ENCODE results near the gene RASL10A. TPM values are rescaled to one million over a fixed set of nuclear protein-coding genes. Genes with fewer than 3 reads are reported as not detected.

Gene RASL10A
- total and polyA plus RNA-seq, 9 of the 15 experiments (the other 6 are each of a cell fraction or from before 2014, with no cell fraction given), result 0.17 to 1.2 (median 0.45) TPM; not detected in 3

DNA sequence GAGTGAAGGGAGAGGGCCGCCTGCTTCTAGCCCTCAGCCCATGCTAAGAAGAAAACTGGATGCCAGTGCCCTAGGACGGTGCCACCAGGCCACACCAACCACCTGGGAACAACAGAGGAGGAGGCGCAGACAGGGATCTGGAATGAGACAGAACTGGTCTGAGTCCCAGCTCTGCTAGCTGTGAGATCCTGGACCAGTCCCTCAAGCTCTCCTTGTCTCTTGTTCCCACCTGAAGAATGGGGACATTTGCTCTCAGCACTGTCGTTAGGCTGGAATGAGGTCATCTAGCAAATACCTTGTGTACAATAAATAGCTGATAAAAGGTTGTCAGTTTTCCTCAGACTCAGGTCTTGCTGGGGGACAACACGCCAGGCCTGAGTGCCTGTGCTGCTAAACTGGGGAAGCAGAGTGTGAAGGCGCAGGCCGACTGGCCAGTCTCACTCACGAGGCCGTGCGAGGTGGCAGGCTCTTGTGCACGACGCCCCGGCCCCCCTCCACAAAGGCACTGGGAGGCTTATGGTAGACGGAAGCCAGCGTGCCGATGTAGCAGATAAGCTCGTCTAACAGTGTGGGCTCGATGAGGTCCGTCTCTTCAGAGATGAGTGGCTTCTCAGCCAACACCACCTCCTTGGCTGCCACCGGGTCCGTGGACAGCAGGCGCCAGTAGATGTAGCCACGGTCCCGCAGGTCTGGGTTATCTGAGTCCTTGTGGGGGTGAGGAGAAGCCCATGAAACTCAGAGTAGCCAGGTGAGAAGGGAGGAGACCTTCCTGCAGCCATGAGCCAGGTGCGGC, 25.8 kb upstream of the RASL10A start (continued):
- TF ChIP-seq, protein P1, sequence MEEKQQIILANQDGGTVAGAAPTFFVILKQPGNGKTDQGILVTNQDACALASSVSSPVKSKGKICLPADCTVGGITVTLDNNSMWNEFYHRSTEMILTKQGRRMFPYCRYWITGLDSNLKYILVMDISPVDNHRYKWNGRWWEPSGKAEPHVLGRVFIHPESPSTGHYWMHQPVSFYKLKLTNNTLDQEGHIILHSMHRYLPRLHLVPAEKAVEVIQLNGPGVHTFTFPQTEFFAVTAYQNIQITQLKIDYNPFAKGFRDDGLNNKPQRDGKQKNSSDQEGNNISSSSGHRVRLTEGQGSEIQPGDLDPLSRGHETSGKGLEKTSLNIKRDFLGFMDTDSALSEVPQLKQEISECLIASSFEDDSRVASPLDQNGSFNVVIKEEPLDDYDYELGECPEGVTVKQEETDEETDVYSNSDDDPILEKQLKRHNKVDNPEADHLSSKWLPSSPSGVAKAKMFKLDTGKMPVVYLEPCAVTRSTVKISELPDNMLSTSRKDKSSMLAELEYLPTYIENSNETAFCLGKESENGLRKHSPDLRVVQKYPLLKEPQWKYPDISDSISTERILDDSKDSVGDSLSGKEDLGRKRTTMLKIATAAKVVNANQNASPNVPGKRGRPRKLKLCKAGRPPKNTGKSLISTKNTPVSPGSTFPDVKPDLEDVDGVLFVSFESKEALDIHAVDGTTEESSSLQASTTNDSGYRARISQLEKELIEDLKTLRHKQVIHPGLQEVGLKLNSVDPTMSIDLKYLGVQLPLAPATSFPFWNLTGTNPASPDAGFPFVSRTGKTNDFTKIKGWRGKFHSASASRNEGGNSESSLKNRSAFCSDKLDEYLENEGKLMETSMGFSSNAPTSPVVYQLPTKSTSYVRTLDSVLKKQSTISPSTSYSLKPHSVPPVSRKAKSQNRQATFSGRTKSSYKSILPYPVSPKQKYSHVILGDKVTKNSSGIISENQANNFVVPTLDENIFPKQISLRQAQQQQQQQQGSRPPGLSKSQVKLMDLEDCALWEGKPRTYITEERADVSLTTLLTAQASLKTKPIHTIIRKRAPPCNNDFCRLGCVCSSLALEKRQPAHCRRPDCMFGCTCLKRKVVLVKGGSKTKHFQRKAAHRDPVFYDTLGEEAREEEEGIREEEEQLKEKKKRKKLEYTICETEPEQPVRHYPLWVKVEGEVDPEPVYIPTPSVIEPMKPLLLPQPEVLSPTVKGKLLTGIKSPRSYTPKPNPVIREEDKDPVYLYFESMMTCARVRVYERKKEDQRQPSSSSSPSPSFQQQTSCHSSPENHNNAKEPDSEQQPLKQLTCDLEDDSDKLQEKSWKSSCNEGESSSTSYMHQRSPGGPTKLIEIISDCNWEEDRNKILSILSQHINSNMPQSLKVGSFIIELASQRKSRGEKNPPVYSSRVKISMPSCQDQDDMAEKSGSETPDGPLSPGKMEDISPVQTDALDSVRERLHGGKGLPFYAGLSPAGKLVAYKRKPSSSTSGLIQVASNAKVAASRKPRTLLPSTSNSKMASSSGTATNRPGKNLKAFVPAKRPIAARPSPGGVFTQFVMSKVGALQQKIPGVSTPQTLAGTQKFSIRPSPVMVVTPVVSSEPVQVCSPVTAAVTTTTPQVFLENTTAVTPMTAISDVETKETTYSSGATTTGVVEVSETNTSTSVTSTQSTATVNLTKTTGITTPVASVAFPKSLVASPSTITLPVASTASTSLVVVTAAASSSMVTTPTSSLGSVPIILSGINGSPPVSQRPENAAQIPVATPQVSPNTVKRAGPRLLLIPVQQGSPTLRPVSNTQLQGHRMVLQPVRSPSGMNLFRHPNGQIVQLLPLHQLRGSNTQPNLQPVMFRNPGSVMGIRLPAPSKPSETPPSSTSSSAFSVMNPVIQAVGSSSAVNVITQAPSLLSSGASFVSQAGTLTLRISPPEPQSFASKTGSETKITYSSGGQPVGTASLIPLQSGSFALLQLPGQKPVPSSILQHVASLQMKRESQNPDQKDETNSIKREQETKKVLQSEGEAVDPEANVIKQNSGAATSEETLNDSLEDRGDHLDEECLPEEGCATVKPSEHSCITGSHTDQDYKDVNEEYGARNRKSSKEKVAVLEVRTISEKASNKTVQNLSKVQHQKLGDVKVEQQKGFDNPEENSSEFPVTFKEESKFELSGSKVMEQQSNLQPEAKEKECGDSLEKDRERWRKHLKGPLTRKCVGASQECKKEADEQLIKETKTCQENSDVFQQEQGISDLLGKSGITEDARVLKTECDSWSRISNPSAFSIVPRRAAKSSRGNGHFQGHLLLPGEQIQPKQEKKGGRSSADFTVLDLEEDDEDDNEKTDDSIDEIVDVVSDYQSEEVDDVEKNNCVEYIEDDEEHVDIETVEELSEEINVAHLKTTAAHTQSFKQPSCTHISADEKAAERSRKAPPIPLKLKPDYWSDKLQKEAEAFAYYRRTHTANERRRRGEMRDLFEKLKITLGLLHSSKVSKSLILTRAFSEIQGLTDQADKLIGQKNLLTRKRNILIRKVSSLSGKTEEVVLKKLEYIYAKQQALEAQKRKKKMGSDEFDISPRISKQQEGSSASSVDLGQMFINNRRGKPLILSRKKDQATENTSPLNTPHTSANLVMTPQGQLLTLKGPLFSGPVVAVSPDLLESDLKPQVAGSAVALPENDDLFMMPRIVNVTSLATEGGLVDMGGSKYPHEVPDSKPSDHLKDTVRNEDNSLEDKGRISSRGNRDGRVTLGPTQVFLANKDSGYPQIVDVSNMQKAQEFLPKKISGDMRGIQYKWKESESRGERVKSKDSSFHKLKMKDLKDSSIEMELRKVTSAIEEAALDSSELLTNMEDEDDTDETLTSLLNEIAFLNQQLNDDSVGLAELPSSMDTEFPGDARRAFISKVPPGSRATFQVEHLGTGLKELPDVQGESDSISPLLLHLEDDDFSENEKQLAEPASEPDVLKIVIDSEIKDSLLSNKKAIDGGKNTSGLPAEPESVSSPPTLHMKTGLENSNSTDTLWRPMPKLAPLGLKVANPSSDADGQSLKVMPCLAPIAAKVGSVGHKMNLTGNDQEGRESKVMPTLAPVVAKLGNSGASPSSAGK (IDR thresholded peaks at IDR 0.05), result no peak
- TF ChIP-seq CEBPB (tag; IDR thresholded peaks at IDR 0.05) (no peak), GABPA (tag; conservative IDR thresholded peaks at IDR 0.05; ENCODE audit: low read depth) (no peak), GATA2 (CRISPR knock-in tag; IDR thresholded peaks at IDR 0.05) (no peak), SRSF1 (IDR thresholded peaks at IDR 0.05; ENCODE audit: low read depth, low read length) (no peak), GABPB2 (CRISPR knock-in tag; conservative IDR thresholded peaks at IDR 0.05) (no peak)
- TF ChIP-seq, protein P2, sequence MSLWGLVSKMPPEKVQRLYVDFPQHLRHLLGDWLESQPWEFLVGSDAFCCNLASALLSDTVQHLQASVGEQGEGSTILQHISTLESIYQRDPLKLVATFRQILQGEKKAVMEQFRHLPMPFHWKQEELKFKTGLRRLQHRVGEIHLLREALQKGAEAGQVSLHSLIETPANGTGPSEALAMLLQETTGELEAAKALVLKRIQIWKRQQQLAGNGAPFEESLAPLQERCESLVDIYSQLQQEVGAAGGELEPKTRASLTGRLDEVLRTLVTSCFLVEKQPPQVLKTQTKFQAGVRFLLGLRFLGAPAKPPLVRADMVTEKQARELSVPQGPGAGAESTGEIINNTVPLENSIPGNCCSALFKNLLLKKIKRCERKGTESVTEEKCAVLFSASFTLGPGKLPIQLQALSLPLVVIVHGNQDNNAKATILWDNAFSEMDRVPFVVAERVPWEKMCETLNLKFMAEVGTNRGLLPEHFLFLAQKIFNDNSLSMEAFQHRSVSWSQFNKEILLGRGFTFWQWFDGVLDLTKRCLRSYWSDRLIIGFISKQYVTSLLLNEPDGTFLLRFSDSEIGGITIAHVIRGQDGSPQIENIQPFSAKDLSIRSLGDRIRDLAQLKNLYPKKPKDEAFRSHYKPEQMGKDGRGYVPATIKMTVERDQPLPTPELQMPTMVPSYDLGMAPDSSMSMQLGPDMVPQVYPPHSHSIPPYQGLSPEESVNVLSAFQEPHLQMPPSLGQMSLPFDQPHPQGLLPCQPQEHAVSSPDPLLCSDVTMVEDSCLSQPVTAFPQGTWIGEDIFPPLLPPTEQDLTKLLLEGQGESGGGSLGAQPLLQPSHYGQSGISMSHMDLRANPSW (CRISPR knock-in tag; IDR thresholded peaks at IDR 0.05), result no peak

All from K562 (cell line).